ENCODE measurements around the gene PRKCH.

GRCh38 chr14:61551384-61551783 is 230.0 kb downstream of the PRKCH start:
- TF ChIP-seq, protein P1, sequence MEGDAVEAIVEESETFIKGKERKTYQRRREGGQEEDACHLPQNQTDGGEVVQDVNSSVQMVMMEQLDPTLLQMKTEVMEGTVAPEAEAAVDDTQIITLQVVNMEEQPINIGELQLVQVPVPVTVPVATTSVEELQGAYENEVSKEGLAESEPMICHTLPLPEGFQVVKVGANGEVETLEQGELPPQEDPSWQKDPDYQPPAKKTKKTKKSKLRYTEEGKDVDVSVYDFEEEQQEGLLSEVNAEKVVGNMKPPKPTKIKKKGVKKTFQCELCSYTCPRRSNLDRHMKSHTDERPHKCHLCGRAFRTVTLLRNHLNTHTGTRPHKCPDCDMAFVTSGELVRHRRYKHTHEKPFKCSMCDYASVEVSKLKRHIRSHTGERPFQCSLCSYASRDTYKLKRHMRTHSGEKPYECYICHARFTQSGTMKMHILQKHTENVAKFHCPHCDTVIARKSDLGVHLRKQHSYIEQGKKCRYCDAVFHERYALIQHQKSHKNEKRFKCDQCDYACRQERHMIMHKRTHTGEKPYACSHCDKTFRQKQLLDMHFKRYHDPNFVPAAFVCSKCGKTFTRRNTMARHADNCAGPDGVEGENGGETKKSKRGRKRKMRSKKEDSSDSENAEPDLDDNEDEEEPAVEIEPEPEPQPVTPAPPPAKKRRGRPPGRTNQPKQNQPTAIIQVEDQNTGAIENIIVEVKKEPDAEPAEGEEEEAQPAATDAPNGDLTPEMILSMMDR (IDR thresholded peaks at IDR 0.05; ENCODE audit: extremely low read depth in 1 of 2, insufficient read depth in 1 of 2, low read depth in 1 of 2, low read length in 2 of 2) = no peak
- no peak for TF ChIP-seq GATA2 (IDR thresholded peaks at IDR 0.05; ENCODE audit: insufficient read depth, insufficient read length, low read depth, low read length)
- TF ChIP-seq FOS (IDR thresholded peaks at IDR 0.05; ENCODE audit: borderline replicate concordance, insufficient read depth, low read length) = no peak
- no peak for TF ChIP-seq POLR2A (IDR thresholded peaks at IDR 0.05; ENCODE audit: low read depth, low read length)
- no peak for TF ChIP-seq EZH2 (IDR thresholded peaks at IDR 0.05; ENCODE audit: borderline replicate concordance, low read depth, low read length, severe bottlenecking)
- TF ChIP-seq MYC (IDR thresholded peaks at IDR 0.05; ENCODE audit: low read depth, low read length) = no peak
- TF ChIP-seq POLR2AphosphoS5 (IDR thresholded peaks at IDR 0.05; ENCODE audit: insufficient read depth, low read depth, low read length) = no peak
- no peak for TF ChIP-seq JUN (IDR thresholded peaks at IDR 0.05; ENCODE audit: borderline replicate concordance, insufficient read depth, insufficient read length, low read depth)
- TF ChIP-seq MAX (IDR thresholded peaks at IDR 0.05; ENCODE audit: insufficient read depth, insufficient read length) = no peak
